GM12891 (cell line): Measurements from ENCODE around the gene UCHL1.

Experiments used
- PAX5 ChIP-seq: IDR thresholded peaks from 2 replicates; pipeline ENCODE4 v1.6.1; 2011; ENCODE audit warnings: low read length, moderate library complexity, mild to moderate bottlenecking; ENCODE audit not compliant: insufficient read depth, severe bottlenecking
- POLR2A ChIP-seq: IDR thresholded peaks from 2 replicates; pipeline ENCODE4 v1.6.1; 2011; ENCODE audit warnings: low read depth, low read length, control low read depth
- POLR2AphosphoS5 ChIP-seq: IDR thresholded peaks from 2 replicates; pipeline ENCODE4 v1.6.1; 2011; ENCODE audit warnings: low read depth, low read length, control low read depth
- TAF1 ChIP-seq: IDR thresholded peaks from 2 replicates; pipeline ENCODE4 v1.6.1; 2011; ENCODE audit warnings: low read depth, low read length, control low read depth

DNA sequence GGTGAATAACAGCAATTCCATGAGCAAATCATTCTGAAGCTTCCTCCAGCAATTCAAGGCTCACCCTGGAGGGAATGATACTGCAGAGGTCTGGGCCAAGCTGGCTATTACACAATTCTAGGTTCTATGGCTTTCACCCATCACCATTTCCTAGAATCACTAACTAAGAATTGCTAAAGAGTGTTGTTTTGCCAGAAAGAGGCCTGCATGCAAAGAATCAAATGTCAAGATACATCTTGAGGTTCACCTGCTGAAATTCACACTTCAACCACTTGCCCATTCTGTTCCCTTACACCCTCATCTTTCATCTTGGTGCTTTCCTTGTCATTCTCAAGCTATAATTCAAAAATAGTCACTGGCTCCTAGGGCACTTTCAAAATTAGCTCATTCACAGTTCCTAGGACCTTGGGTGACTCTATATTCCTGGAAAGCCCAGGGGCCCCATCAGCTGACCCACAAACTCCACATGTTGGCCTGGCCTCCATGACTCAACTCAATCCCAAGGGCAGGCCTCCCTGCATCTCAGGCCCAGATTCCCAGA is 49.4 kb upstream of the UCHL1 start:
- no peak for TF ChIP-seq POLR2AphosphoS5
- TF ChIP-seq POLR2A: no peak
- no peak for TF ChIP-seq TAF1
- no peak for TF ChIP-seq PAX5
